ENCODE data around the gene PSTPIP2.

DNA sequence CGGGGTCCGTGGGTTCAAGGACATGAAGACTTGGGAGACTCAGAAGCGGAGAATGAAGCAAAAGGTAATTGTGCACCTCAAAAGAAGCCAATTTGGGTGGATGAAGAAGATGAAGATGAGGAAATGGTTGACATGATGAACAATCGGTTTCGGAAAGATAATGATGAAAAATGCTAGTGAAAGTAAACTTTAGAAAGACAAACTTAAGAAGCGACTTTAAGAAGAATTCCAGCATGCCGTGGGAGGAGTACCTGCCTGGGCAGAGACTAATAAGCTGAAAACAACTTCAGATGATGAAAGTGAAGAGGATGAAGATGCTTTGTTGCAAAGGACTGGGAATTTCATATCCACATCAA is 43.5 kb downstream of the PSTPIP2 start:
- TF ChIP-seq CTCF (IDR thresholded peaks at IDR 0.05) (no peak), POLR2A (IDR thresholded peaks at IDR 0.05) (no peak)

Data from right lobe of liver (tissue), 4 donors.